Measurements from ENCODE around the gene PRR33.

Gene PRR33

GRCh38 chr11:1916132-1916985 is 24.7 kb upstream of the PRR33 start:
- no peak overlapping the region for H3K4me3 ChIP-seq (IDR thresholded peaks at IDR 0.05; ENCODE audit: insufficient read depth, low read depth, low read length)
- no peak overlapping the region for H3K9ac ChIP-seq
- no peaks in the 10 kb centered on the region for H4K20me1 ChIP-seq (ENCODE audit: insufficient read depth)
- H3K4me1 ChIP-seq (ENCODE audit: low read depth, poor library complexity, severe bottlenecking): no peaks in the 10 kb centered on the region
- H3K27me3 ChIP-seq (ENCODE audit: insufficient read depth, low read depth): peaks cover 63% of the 10 kb centered on the region
- no peak overlapping the region for H2AFZ ChIP-seq (ENCODE audit: low read depth)
- no peaks in the 10 kb centered on the region for H3K36me3 ChIP-seq (ENCODE audit: insufficient read depth)
- H3K4me2 ChIP-seq: no peak overlapping the region
- no peak overlapping the region for H3K27ac ChIP-seq
- H3K79me2 ChIP-seq (ENCODE audit: insufficient read depth, low read depth): no peaks in the 10 kb centered on the region
- TF ChIP-seq CTCF (conservative IDR thresholded peaks at IDR 0.05; ENCODE audit: low read depth, low read length): no peak

- Histone ChIP-seq H4K20me1 (ENCODE audit: insufficient read depth) (no peaks in the 10 kb centered on the region), H3K27me3 (ENCODE audit: insufficient read depth, low read depth) (peaks cover 63% of the 10 kb centered on the region), H3K9ac (no peak overlapping the region), H3K27ac (no peak overlapping the region), H3K36me3 (ENCODE audit: insufficient read depth) (no peaks in the 10 kb centered on the region), H3K4me3 (IDR thresholded peaks at IDR 0.05; ENCODE audit: insufficient read depth, low read depth, low read length) (no peak overlapping the region), H3K79me2 (ENCODE audit: insufficient read depth, low read depth) (no peaks in the 10 kb centered on the region), H2AFZ (ENCODE audit: low read depth) (no peak overlapping the region), H3K4me1 (ENCODE audit: low read depth, poor library complexity, severe bottlenecking) (no peaks in the 10 kb centered on the region), H3K4me2 (no peak overlapping the region)
- TF ChIP-seq CTCF (conservative IDR thresholded peaks at IDR 0.05; ENCODE audit: low read depth, low read length): no peak
These were observed 24.1 kb upstream of the PRR33 start for GRCh38 chr11:1915795-1916131.

GRCh38 chr11:1913271-1914060 is 21.8 kb upstream of the PRR33 start:
- no peak for TF ChIP-seq CTCF (conservative IDR thresholded peaks at IDR 0.05; ENCODE audit: low read depth, low read length)
- no peak overlapping the region for H3K9ac ChIP-seq
- no peak overlapping the region for H2AFZ ChIP-seq (ENCODE audit: low read depth)

DNA sequence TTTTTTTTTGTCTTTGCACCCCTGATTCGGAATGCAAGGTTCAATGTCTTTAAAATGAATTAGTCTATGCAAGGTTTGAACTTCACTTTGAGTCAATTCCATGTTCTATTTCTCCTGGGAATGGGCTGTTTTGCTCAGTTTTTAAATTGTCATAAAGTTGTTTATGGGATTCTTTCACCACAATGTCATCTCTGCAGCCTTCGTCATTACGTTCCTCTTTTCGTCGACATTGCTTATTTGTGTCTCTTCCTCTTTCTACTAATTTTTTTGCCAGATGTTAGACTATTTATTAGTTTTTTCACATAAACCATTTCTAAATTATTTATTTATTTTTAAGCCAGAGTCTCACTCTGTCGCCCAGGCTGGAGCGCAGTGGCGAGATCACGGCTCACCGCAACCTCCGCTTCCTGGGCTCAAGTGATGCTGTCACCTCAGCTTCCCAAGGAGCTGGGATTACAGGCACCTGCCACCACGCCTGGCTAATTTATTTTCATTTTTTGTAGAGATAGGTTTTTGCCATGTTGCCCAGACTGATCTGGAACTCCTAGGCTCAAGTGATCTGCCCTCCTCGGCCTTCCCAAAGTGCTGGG is 20.7 kb upstream of the PRR33 start:
- Histone ChIP-seq H3K36me3 (ENCODE audit: insufficient read depth) (no peaks in the 10 kb centered on the region), H3K27me3 (ENCODE audit: insufficient read depth, low read depth) (peaks cover 74% of the 10 kb centered on the region), H3K4me1 (ENCODE audit: low read depth, poor library complexity, severe bottlenecking) (no peaks in the 10 kb centered on the region), H3K4me2 (no peak overlapping the region), H3K27ac (no peak overlapping the region), H2AFZ (ENCODE audit: low read depth) (no peak overlapping the region), H4K20me1 (ENCODE audit: insufficient read depth) (no peaks in the 10 kb centered on the region), H3K79me2 (ENCODE audit: insufficient read depth, low read depth) (no peaks in the 10 kb centered on the region), H3K4me3 (IDR thresholded peaks at IDR 0.05; ENCODE audit: insufficient read depth, low read depth, low read length) (no peak overlapping the region), H3K9ac (no peak overlapping the region)
- no peak for TF ChIP-seq CTCF (conservative IDR thresholded peaks at IDR 0.05; ENCODE audit: low read depth, low read length)

More at GRCh38 chr11:1913271-1914060, 21.8 kb upstream of the PRR33 start:
- no peaks in the 10 kb centered on the region for H4K20me1 ChIP-seq (ENCODE audit: insufficient read depth)
- peaks cover 75% of the 10 kb centered on the region for H3K27me3 ChIP-seq (ENCODE audit: insufficient read depth, low read depth)
- H3K27ac ChIP-seq: no peak overlapping the region
- no peaks in the 10 kb centered on the region for H3K4me1 ChIP-seq (ENCODE audit: low read depth, poor library complexity, severe bottlenecking)
- H3K4me2 ChIP-seq: no peak overlapping the region
- no peaks in the 10 kb centered on the region for H3K36me3 ChIP-seq (ENCODE audit: insufficient read depth)
- no peaks in the 10 kb centered on the region for H3K79me2 ChIP-seq (ENCODE audit: insufficient read depth, low read depth)
- no peak overlapping the region for H3K4me3 ChIP-seq (IDR thresholded peaks at IDR 0.05; ENCODE audit: insufficient read depth, low read depth, low read length)
